Sigmoid colon (tissue), 7 donors: ENCODE data around the gene PTPN1. TPM values are rescaled to one million over a fixed set of nuclear protein-coding genes. Genes with fewer than 3 reads are reported as not detected.

Experiments
- DNase-seq: peaks from one replicate; pipeline ENCODE4 v3.0.0-alpha.2; 2019
- H3K27ac ChIP-seq, 4 donors: fragments of 200-600 bp; sonication (generic); one replicate each; pipeline ENCODE4 v1.5.1; 2016 to 2019; ENCODE audit warnings: mild to moderate bottlenecking in 1 of 4
- H3K27me3 ChIP-seq, 3 donors: fragments of 200-600 bp; sonication (generic); one replicate each; pipeline ENCODE4 v1.5.1; 2019; ENCODE audit warnings: mild to moderate bottlenecking in 1 of 3
- H3K36me3 ChIP-seq, 4 donors: fragments of 200-600 bp; sonication (generic); one replicate each; pipeline ENCODE4 v1.5.1; 2016 to 2019
- H3K4me1 ChIP-seq, 4 donors: fragments of 200-600 bp; sonication (generic); one replicate each; pipeline ENCODE4 v1.5.1; 2017 to 2019
- H3K4me3 ChIP-seq, 4 donors: fragments of 200-600 bp; sonication (generic); one replicate each; pipeline ENCODE4 v1.5.1; 2017 to 2019; ENCODE audit warnings: mild to moderate bottlenecking in 2 of 4, moderate library complexity in 1 of 4
- H3K9me3 ChIP-seq, 4 donors: fragments of 200-600 bp in 3 of 4; sonication (generic) in 3 of 4; one replicate each; pipeline versions ENCODE4 v1.5.1 to v1.6.1; 2013 to 2019
- CTCF ChIP-seq, 4 experiments: fragments of 450-650 bp in 3 of 4; fragments of 200-600 bp in 1 of 4; IDR thresholded peaks; one replicate each; pipeline ENCODE4 v1.5.1; 2016 to 2019; ENCODE audit warnings: antibody characterized with exemption in 4 of 4, mild to moderate bottlenecking in 3 of 4, moderate library complexity in 2 of 4
- EP300 ChIP-seq, 4 donors: sonication (generic); formaldehyde crosslinking; IDR thresholded peaks; one replicate each; pipeline ENCODE4 v1.6.1; 2017; ENCODE audit warnings: antibody characterized with exemption in 4 of 4
- POLR2A ChIP-seq, 2 donors: fragments of 450-650 bp; IDR thresholded peaks; one replicate each; pipeline ENCODE4 v1.6.1; 2016; ENCODE audit warnings: antibody characterized with exemption in 2 of 2, mild to moderate bottlenecking in 2 of 2, moderate library complexity in 2 of 2
- POLR2AphosphoS5 ChIP-seq, 4 donors: sonication (generic); formaldehyde crosslinking; IDR thresholded peaks; one replicate each; pipeline ENCODE4 v1.6.1; 2017; ENCODE audit warnings: antibody characterized with exemption in 4 of 4
- WGBS, 2 donors: extraction: QIAGEN DNeasy Blood & Tissue Kit; methylation state at CpG; one replicate each; pipeline ENCODE4 v1.1.7; 2013; 5-methylcytosine and 5-hydroxymethylcytosine counted together
- intact Hi-C: fragments of 100-400 bp; cut with DNase I; formaldehyde crosslinking; loops from one replicate; pipeline ENCODE4 v1.15.1; 2023
- polyA plus RNA-seq, 3 donors: library from polyadenylated mRNA; stranded (reverse); fragments of 200-250 nt; gene quantifications; one replicate each; pipeline ENCODE4 v1.2.3, GENCODE V29; 2013
- total RNA-seq, 4 donors: library from RNA; depleted of rRNA; stranded (reverse); fragments of >200 nt; gene quantifications; one replicate each; pipeline ENCODE4 v1.1.0, GENCODE V29; 2016
- donor health status: healthy with polysubstance abuse.
- donor health status: Bipolar disorder and iron deficiency.
- donor health status: healthy.

PTPN1 gene
- total and polyA plus RNA-seq, 7 donors = 14.4 to 41.5 (median 23.6) TPM

- Histone ChIP-seq H3K4me1 (no peaks in the 10 kb centered on the region), H3K27me3 (peaks cover 0 to 21% (median 8%) of the 10 kb centered on the region in 3 donors), H3K4me3 (no peak overlapping the region), H3K36me3 (peaks cover 0 to 7% (median 0%) of the 10 kb centered on the region in 4 donors), H3K27ac (no peak overlapping the region), H3K9me3 (no peaks in the 10 kb centered on the region)
- WGBS, 2 donors = 48 to 76% methylated on average over 33 of the region's 33 CpGs
- DNase-seq = no peak
- TF ChIP-seq EP300 (IDR thresholded peaks at IDR 0.05) (no peak), CTCF (IDR thresholded peaks at IDR 0.05) (no peak), POLR2AphosphoS5 (IDR thresholded peaks at IDR 0.05) (no peak), POLR2A (IDR thresholded peaks at IDR 0.05) (no peak)
- intact Hi-C loops = no loop called here
Observed at GRCh38 chr20:50601511-50602431, 91.6 kb downstream of the PTPN1 start.

- WGBS, 2 donors = 90 to 91% methylated on average over 15 of the region's 15 CpGs
- Histone ChIP-seq H3K27ac (no peak overlapping the region), H3K4me3 (no peak overlapping the region), H3K4me1 (no peaks in the 10 kb centered on the region), H3K27me3 (peaks cover 0 to 13% (median 3%) of the 10 kb centered on the region in 3 donors), H3K36me3 (peaks cover 0 to 7% (median 0%) of the 10 kb centered on the region in 4 donors), H3K9me3 (no peaks in the 10 kb centered on the region)
- intact Hi-C loops = no loop called here
- TF ChIP-seq POLR2A (IDR thresholded peaks at IDR 0.05) = no peak
- no peak for TF ChIP-seq POLR2AphosphoS5 (IDR thresholded peaks at IDR 0.05)
- TF ChIP-seq CTCF (IDR thresholded peaks at IDR 0.05) = no peak
- TF ChIP-seq EP300 (IDR thresholded peaks at IDR 0.05) = no peak
- no peak for DNase-seq
Observed at GRCh38 chr20:50602432-50603088, 92.4 kb downstream of the PTPN1 start.

- TF ChIP-seq POLR2A (IDR thresholded peaks at IDR 0.05) = no peak
- TF ChIP-seq EP300 (IDR thresholded peaks at IDR 0.05) = no peak
- peaks cover 0 to 4% (median 0%) of the 10 kb centered on the region in 3 donors for H3K27me3 ChIP-seq
- peaks cover 0 to 11% (median 0%) of the 10 kb centered on the region in 4 donors for H3K36me3 ChIP-seq
- no peaks in the 10 kb centered on the region for H3K9me3 ChIP-seq
- no peak for DNase-seq
- WGBS, 2 donors = 92 to 93% methylated on average over 12 of the region's 12 CpGs
- intact Hi-C loops = no loop called here
- H3K4me3 ChIP-seq = no peak overlapping the region
- H3K27ac ChIP-seq = no peak overlapping the region
- no peaks in the 10 kb centered on the region for H3K4me1 ChIP-seq
Observed at GRCh38 chr20:50604451-50604850, 94.3 kb downstream of the PTPN1 start.

GRCh38 chr20:50605136-50605535, 95.0 kb downstream of the PTPN1 start:
- DNase-seq = no peak
- Histone ChIP-seq H3K27me3 (peaks cover 0 to 4% (median 0%) of the 10 kb centered on the region in 3 donors), H3K4me3 (no peak overlapping the region), H3K9me3 (no peaks in the 10 kb centered on the region), H3K27ac (no peak overlapping the region), H3K4me1 (no peaks in the 10 kb centered on the region), H3K36me3 (peaks cover 0 to 11% (median 0%) of the 10 kb centered on the region in 4 donors)
- TF ChIP-seq EP300 (IDR thresholded peaks at IDR 0.05) = no peak
- TF ChIP-seq CTCF (IDR thresholded peaks at IDR 0.05) = no peak
- TF ChIP-seq POLR2A (IDR thresholded peaks at IDR 0.05) = no peak
- TF ChIP-seq POLR2AphosphoS5 (IDR thresholded peaks at IDR 0.05) = no peak
- 95 to 97% methylated on average over 5 of the region's 5 CpGs for WGBS, 2 donors
- intact Hi-C loops = no loop called here

- H3K27ac ChIP-seq = no peak overlapping the region
- H3K4me3 ChIP-seq = no peak overlapping the region
- H3K36me3 ChIP-seq = peaks cover 0 to 11% (median 0%) of the 10 kb centered on the region in 4 donors
- no peaks in the 10 kb centered on the region for H3K4me1 ChIP-seq
- no peaks in the 10 kb centered on the region for H3K9me3 ChIP-seq
- no peaks in the 10 kb centered on the region for H3K27me3 ChIP-seq
- no peak for DNase-seq
- intact Hi-C loops = no loop called here
- no peak for TF ChIP-seq POLR2AphosphoS5 (IDR thresholded peaks at IDR 0.05)
- TF ChIP-seq CTCF (IDR thresholded peaks at IDR 0.05) = no peak
- no peak for TF ChIP-seq EP300 (IDR thresholded peaks at IDR 0.05)
- no peak for TF ChIP-seq POLR2A (IDR thresholded peaks at IDR 0.05)
- WGBS, 2 donors = 87 to 90% methylated on average over 9 of the region's 9 CpGs
Observed at GRCh38 chr20:50607436-50607835, 97.3 kb downstream of the PTPN1 start.
